ENCODE results near the gene PLTP.

- TF ChIP-seq CTCF (IDR thresholded peaks at IDR 0.05) (no peak), POLR2A (IDR thresholded peaks at IDR 0.05) (no peak), POLR2AphosphoS5 (IDR thresholded peaks at IDR 0.05) (no peak)
Measured at GRCh38 chr20:45958593-45958992, 46.6 kb upstream of the PLTP start.

Measured in suprapubic skin (tissue), 4 donors.